CD14-positive monocyte (primary cell): ENCODE data around the gene KRTAP5-9. TPM values are rescaled to one million over a fixed set of nuclear protein-coding genes. Genes with fewer than 3 reads are reported as not detected.

Experiments
- DNase-seq, 3 donors: peaks; one replicate each; pipeline ENCODE4 v3.0.0-alpha.2; 2011 to 2022
- H2AFZ ChIP-seq: 2 replicates; pipeline ENCODE4 v1.6.0; 2012; ENCODE audit warnings: mild to moderate bottlenecking, low read depth, low read length, inconsistent platforms; ENCODE audit not compliant: insufficient read depth, poor library complexity, severe bottlenecking
- H3K27ac ChIP-seq, 2 donors: 1 replicate in 1 of 2; 2 replicates in 1 of 2; pipeline ENCODE4 v1.5.1; 2012 to 2013; ENCODE audit warnings: low read length in 2 of 2, control low read depth in 1 of 2, inconsistent platforms in 1 of 2, low read depth in 1 of 2, mild to moderate bottlenecking in 1 of 2
- H3K27me3 ChIP-seq, 2 donors: one replicate each; pipeline versions ENCODE4 v1.6.0 to v1.6.1; 2011 to 2013; ENCODE audit warnings: low read length in 2 of 2; ENCODE audit not compliant: control insufficient read depth in 2 of 2, insufficient read depth in 2 of 2
- H3K36me3 ChIP-seq, 2 donors: replicated peaks in 1 of 2; 1 replicate in 1 of 2; 2 replicates in 1 of 2; pipeline versions ENCODE4 v1.5.1 to v1.6.1; 2012 to 2013; ENCODE audit warnings: low read length in 2 of 2, control low read depth in 1 of 2, inconsistent platforms in 1 of 2, mild to moderate bottlenecking in 1 of 2; ENCODE audit not compliant: insufficient read depth in 2 of 2, control insufficient read depth in 1 of 2
- H3K4me1 ChIP-seq, 2 donors: 1 replicate in 1 of 2; 2 replicates in 1 of 2; pipeline versions ENCODE4 v1.5.1 to v1.6.1; 2012 to 2013; ENCODE audit warnings: low read length in 2 of 2, control low read depth in 1 of 2, inconsistent platforms in 1 of 2, mild to moderate bottlenecking in 1 of 2, moderate library complexity in 1 of 2; ENCODE audit not compliant: insufficient read depth in 2 of 2, control insufficient read depth in 1 of 2
- H3K4me2 ChIP-seq: replicated peaks from 2 replicates; pipeline ENCODE3; 2012; ENCODE audit warnings: low read length, moderate library complexity, mild to moderate bottlenecking; ENCODE audit not compliant: poor library complexity, severe bottlenecking; ENCODE audit errors: extremely low read depth
- H3K4me3 ChIP-seq, 3 experiments: fragments of 200-600 bp in 1 of 3; sonication (generic) in 1 of 3; replicated peaks in 1 of 3; 1 replicate in 2 of 3; 2 replicates in 1 of 3; pipeline ENCODE4 v1.5.1; 2011 to 2013; ENCODE audit warnings: low read length in 3 of 3, mild to moderate bottlenecking in 3 of 3, control low read depth in 2 of 3, low read depth in 2 of 3, inconsistent platforms in 1 of 3, moderate library complexity in 1 of 3
- H3K79me2 ChIP-seq: 2 replicates; pipeline ENCODE4 v1.6.0; 2012; ENCODE audit warnings: mild to moderate bottlenecking, control low read depth, inconsistent platforms, low read length, moderate library complexity; ENCODE audit not compliant: insufficient read depth
- H3K9ac ChIP-seq: 2 replicates; pipeline ENCODE4 v1.6.0; 2017; ENCODE audit warnings: low read length, mild to moderate bottlenecking; ENCODE audit not compliant: insufficient read depth, poor library complexity, severe bottlenecking
- H3K9me3 ChIP-seq, 2 donors: replicated peaks in 1 of 2; 1 replicate in 1 of 2; 2 replicates in 1 of 2; pipeline versions ENCODE4 v1.5.1 to v1.6.1; 2012 to 2013; ENCODE audit warnings: low read length in 2 of 2, control low read depth in 1 of 2; ENCODE audit not compliant: control insufficient read depth in 1 of 2, insufficient read depth in 1 of 2
- H4K20me1 ChIP-seq: 2 replicates; pipeline ENCODE4 v1.6.0; 2012; ENCODE audit warnings: mild to moderate bottlenecking, low read length, control low read depth, moderate library complexity; ENCODE audit not compliant: insufficient read depth
- H3K27ac Mint-ChIP-seq, 7 donors: one replicate each; pipeline ENCODE4 v1.8.0; 2020; ENCODE audit warnings: mild to moderate bottlenecking in 7 of 7, mixed read lengths in 7 of 7, moderate library complexity in 6 of 7, inconsistent platforms in 2 of 7
- H3K27me3 Mint-ChIP-seq, 3 donors: one replicate each; pipeline ENCODE4 v1.8.0; 2021 to 2022; ENCODE audit warnings: low read depth in 3 of 3, mild to moderate bottlenecking in 3 of 3, mixed read lengths in 3 of 3, moderate library complexity in 3 of 3, inconsistent platforms in 1 of 3
- H3K36me3 Mint-ChIP-seq, 2 donors: one replicate each; pipeline ENCODE4 v1.8.0; 2020; ENCODE audit warnings: mixed read lengths in 2 of 2, inconsistent platforms in 1 of 2, mild to moderate bottlenecking in 1 of 2
- H3K4me1 Mint-ChIP-seq: one replicate; pipeline ENCODE4 v1.8.0; 2020; ENCODE audit warnings: mild to moderate bottlenecking, mixed read lengths
- H3K4me3 Mint-ChIP-seq, 2 donors: one replicate each; pipeline ENCODE4 v1.8.0; 2020; ENCODE audit warnings: mild to moderate bottlenecking in 2 of 2, mixed read lengths in 2 of 2, moderate library complexity in 1 of 2
- H3K9me3 Mint-ChIP-seq, 7 donors: one replicate each; pipeline ENCODE4 v1.8.0; 2020 to 2022; ENCODE audit warnings: mixed read lengths in 7 of 7, mild to moderate bottlenecking in 6 of 7, moderate library complexity in 6 of 7, inconsistent platforms in 2 of 7
- WGBS: methylation state at CpG from one replicate; pipeline ENCODE4 v1.1.5; 2013; ENCODE audit warnings: missing lambda C conversion rate; ENCODE audit not compliant: insufficient coverage; 5-methylcytosine and 5-hydroxymethylcytosine counted together
- intact Hi-C, 2 donors: fragments of 100-400 bp; cut with micrococcal nuclease; formaldehyde crosslinking; loops; one replicate each; pipeline versions ENCODE4 v1.15.0 to v1.15.1; 2023
- polyA plus RNA-seq, 3 donors: library from polyadenylated mRNA; depleted of rRNA in 1 of 3; unstranded in 2 of 3; stranded (reverse) in 1 of 3; fragments of 300-500 nt in 2 of 3; fragments of >200 nt in 1 of 3; fragmentation: Illumina TruSeq in 2 of 3; gene quantifications; 1 replicate in 2 of 3; 2 replicates in 1 of 3; pipeline ENCODE4 v1.2.3, GENCODE V29; 2012 to 2021
- TF ChIP-seq, protein P1 (sequence below): fragments of 200-600 bp; IDR thresholded peaks from one replicate; pipeline ENCODE4 v1.8.0; 2022; ENCODE audit warnings: antibody characterized with exemption, mild to moderate bottlenecking

The KRTAP5-9 gene
- polyA plus RNA-seq, 3 donors: 0.29 TPM; not detected in 2

DNA sequence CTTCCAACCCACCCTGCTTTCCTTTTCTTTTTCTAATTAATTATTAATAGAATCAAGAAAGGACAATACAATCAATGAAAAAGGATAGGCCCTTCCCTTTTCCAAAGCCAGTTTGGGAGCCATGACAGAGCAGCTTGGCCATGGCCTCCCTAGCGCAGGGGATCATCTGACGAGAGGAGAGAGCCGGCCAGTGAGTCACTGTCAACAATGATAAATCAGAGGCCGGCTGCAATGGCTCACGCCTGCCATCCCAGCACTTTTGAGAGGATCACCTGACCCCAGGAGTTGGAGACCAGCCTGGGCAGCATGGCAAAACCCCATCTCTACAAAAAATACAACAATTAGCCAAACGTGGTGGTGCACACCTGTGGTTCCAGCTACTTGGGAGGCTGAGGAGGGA lies 48.7 kb upstream of the KRTAP5-9 start:
- Histone ChIP-seq H3K27ac (no peak overlapping the region), H3K4me1 (no peaks in the 10 kb centered on the region), H3K9me3 (no peaks in the 10 kb centered on the region), H3K4me3 (no peak overlapping the region), H3K79me2 (no peaks in the 10 kb centered on the region), H3K27me3 (no peaks in the 10 kb centered on the region), H2AFZ (no peak overlapping the region), H3K9ac (no peak overlapping the region), H4K20me1 (peaks cover 8% of the 10 kb centered on the region), H3K36me3 (peaks cover 84 to 96% of the 10 kb centered on the region in 2 donors), H3K4me2 (no peak overlapping the region)
- TF ChIP-seq, protein P1, sequence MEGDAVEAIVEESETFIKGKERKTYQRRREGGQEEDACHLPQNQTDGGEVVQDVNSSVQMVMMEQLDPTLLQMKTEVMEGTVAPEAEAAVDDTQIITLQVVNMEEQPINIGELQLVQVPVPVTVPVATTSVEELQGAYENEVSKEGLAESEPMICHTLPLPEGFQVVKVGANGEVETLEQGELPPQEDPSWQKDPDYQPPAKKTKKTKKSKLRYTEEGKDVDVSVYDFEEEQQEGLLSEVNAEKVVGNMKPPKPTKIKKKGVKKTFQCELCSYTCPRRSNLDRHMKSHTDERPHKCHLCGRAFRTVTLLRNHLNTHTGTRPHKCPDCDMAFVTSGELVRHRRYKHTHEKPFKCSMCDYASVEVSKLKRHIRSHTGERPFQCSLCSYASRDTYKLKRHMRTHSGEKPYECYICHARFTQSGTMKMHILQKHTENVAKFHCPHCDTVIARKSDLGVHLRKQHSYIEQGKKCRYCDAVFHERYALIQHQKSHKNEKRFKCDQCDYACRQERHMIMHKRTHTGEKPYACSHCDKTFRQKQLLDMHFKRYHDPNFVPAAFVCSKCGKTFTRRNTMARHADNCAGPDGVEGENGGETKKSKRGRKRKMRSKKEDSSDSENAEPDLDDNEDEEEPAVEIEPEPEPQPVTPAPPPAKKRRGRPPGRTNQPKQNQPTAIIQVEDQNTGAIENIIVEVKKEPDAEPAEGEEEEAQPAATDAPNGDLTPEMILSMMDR: no peak
- Mint-ChIP-seq H3K4me3 (no peak overlapping the region), H3K27me3 (peaks cover 0 to 3% (median 2%) of the 10 kb centered on the region in 3 donors), H3K9me3 (no peaks in the 10 kb centered on the region), H3K4me1 (peaks cover 4% of the 10 kb centered on the region), H3K36me3 (peaks cover 69 to 93% of the 10 kb centered on the region in 2 donors), H3K27ac (peak overlapping the region in 1 of 7 donors; percentile 63)
- WGBS: 94% methylated on average over 5 of the region's 6 CpGs
- intact Hi-C loops: no loop called here
- no peak for DNase-seq

DNA sequence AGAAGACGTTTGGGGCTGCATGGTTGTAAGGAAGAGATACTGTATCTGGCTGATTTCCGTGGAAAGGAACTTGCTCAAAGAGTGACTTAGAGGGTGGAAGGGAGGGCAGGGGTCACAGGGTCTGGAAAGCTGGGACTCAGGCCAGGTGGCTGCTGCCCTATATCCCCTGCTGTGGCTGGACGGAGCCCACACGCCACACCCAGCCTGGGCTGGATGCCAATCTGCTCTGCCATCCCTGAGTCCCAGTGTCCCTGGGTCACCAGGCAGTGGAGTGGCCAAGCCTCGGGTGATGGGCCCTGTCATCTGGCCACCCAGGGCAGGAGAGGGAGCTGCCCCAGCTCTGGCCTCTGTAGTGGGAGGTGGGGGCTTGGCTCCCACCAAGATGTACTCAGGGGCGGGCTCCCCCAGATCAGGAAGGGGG lies 47.6 kb upstream of the KRTAP5-9 start:
- Histone ChIP-seq H3K4me3 (no peak overlapping the region), H3K36me3 (peaks cover 82 to 96% of the 10 kb centered on the region in 2 donors), H3K4me1 (no peaks in the 10 kb centered on the region), H3K9me3 (no peaks in the 10 kb centered on the region), H3K9ac (no peak overlapping the region), H3K79me2 (no peaks in the 10 kb centered on the region), H4K20me1 (peaks cover 4% of the 10 kb centered on the region), H3K27me3 (no peaks in the 10 kb centered on the region), H3K4me2 (no peak overlapping the region), H3K27ac (no peak overlapping the region), H2AFZ (no peak overlapping the region)
- Mint-ChIP-seq H3K4me1 (peaks cover 4% of the 10 kb centered on the region), H3K27ac (peak overlapping the region in 3 of 7 donors; percentile 30 to 37 (median 35)), H3K9me3 (peaks cover 0 to 2% (median 0%) of the 10 kb centered on the region in 7 donors), H3K4me3 (peak overlapping the region in 1 of 2 donors; percentile 27), H3K36me3 (peaks cover 68 to 93% of the 10 kb centered on the region in 2 donors), H3K27me3 (peaks cover 0 to 3% (median 0%) of the 10 kb centered on the region in 3 donors)
- TF ChIP-seq, protein P1: no peak
- WGBS: 76% methylated on average over 6 of the region's 6 CpGs
- intact Hi-C loops: no loop called here
- no peak for DNase-seq
